Mesenchymal stem cell (in vitro differentiated cells and primary cell): ENCODE results near the gene STK24.

Experiments
- DNase-seq: peaks from one replicate; pipeline ENCODE4 v3.0.0-alpha.2; 2013
- H2AFZ ChIP-seq: one replicate; pipeline ENCODE4 v1.6.1; 2013; ENCODE audit warnings: low read depth, mild to moderate bottlenecking, control low read depth, inconsistent platforms, low read length, moderate library complexity
- H2AK5ac ChIP-seq: 2 replicates; pipeline ENCODE4 v1.6.1; 2013; ENCODE audit warnings: low read length, moderate library complexity, mild to moderate bottlenecking, inconsistent platforms; ENCODE audit not compliant: severe bottlenecking
- H2BK120ac ChIP-seq: one replicate; pipeline ENCODE4 v1.6.1; 2013; ENCODE audit warnings: low read depth, mild to moderate bottlenecking, inconsistent platforms, low read length, moderate library complexity
- H2BK12ac ChIP-seq, 2 experiments: one replicate each; pipeline ENCODE4 v1.6.1; 2013; ENCODE audit warnings: inconsistent platforms in 2 of 2, low read length in 2 of 2, mild to moderate bottlenecking in 2 of 2, moderate library complexity in 2 of 2, control low read depth in 1 of 2
- H2BK15ac ChIP-seq: one replicate; pipeline ENCODE4 v1.6.1; 2013; ENCODE audit warnings: mild to moderate bottlenecking, low read depth, inconsistent platforms; ENCODE audit not compliant: poor library complexity, severe bottlenecking
- H2BK5ac ChIP-seq: 2 replicates; pipeline ENCODE4 v1.6.1; 2013; ENCODE audit warnings: low read depth, mild to moderate bottlenecking, low read length, control low read depth, inconsistent platforms; ENCODE audit not compliant: poor library complexity, severe bottlenecking
- H3K14ac ChIP-seq, 2 experiments: one replicate each; pipeline ENCODE4 v1.6.1; 2013; ENCODE audit warnings: inconsistent platforms in 2 of 2, low read length in 2 of 2, control low read depth in 1 of 2, mild to moderate bottlenecking in 1 of 2, moderate library complexity in 1 of 2
- H3K18ac ChIP-seq, 2 experiments: one replicate each; pipeline ENCODE4 v1.6.1; 2013; ENCODE audit warnings: inconsistent platforms in 2 of 2, low read length in 2 of 2, control low read depth in 1 of 2, low read depth in 1 of 2, mild to moderate bottlenecking in 1 of 2
- H3K23ac ChIP-seq, 2 experiments: one replicate each; pipeline ENCODE4 v1.6.1; 2013; ENCODE audit warnings: inconsistent platforms in 2 of 2, low read length in 2 of 2, mild to moderate bottlenecking in 2 of 2, moderate library complexity in 2 of 2, control low read depth in 1 of 2
- H3K27ac ChIP-seq: 2 replicates; pipeline ENCODE4 v1.5.1; 2013; ENCODE audit warnings: mild to moderate bottlenecking, moderate library complexity, low read length, control low read depth, inconsistent platforms; ENCODE audit not compliant: poor library complexity, severe bottlenecking
- H3K27me3 ChIP-seq, 2 experiments: 2 replicates each; pipeline versions ENCODE4 v1.6.1 to v1.7.0; 2013; ENCODE audit warnings: low read length in 2 of 2, mild to moderate bottlenecking in 2 of 2, moderate library complexity in 2 of 2, control low read depth in 1 of 2, inconsistent platforms in 1 of 2; ENCODE audit not compliant: control insufficient read depth in 1 of 2, insufficient read depth in 1 of 2
- H3K36me3 ChIP-seq, 2 experiments: 2 replicates each; pipeline versions ENCODE4 v1.6.1 to v1.7.0; 2013; ENCODE audit warnings: low read length in 2 of 2, control low read depth in 1 of 2, inconsistent platforms in 1 of 2, low read depth in 1 of 2, mild to moderate bottlenecking in 1 of 2; ENCODE audit not compliant: insufficient read depth in 2 of 2, control insufficient read depth in 1 of 2
- H3K4ac ChIP-seq, 2 experiments: one replicate each; pipeline ENCODE4 v1.6.1; 2013; ENCODE audit warnings: inconsistent platforms in 2 of 2, low read length in 2 of 2, mild to moderate bottlenecking in 2 of 2, moderate library complexity in 2 of 2, control low read depth in 1 of 2, low read depth in 1 of 2
- H3K4me1 ChIP-seq: 2 replicates; pipeline ENCODE4 v1.6.1; 2013; ENCODE audit warnings: low read depth, low read length, control low read depth; ENCODE audit not compliant: control insufficient read depth, insufficient read depth
- H3K4me2 ChIP-seq: 2 replicates; pipeline ENCODE4 v1.6.1; 2013; ENCODE audit warnings: low read length, mild to moderate bottlenecking, inconsistent platforms; ENCODE audit not compliant: poor library complexity, severe bottlenecking
- H3K4me3 ChIP-seq, 2 experiments: 2 replicates each; pipeline versions ENCODE4 v1.5.1 to v1.7.0; 2013; ENCODE audit warnings: low read length in 2 of 2, mild to moderate bottlenecking in 2 of 2, control low read depth in 1 of 2, low read depth in 1 of 2; ENCODE audit not compliant: insufficient read depth in 1 of 2
- H3K79me1 ChIP-seq: replicated peaks from 2 replicates; pipeline ENCODE4 v1.6.1; 2013; ENCODE audit warnings: mild to moderate bottlenecking, control low read depth, low read length, inconsistent platforms; ENCODE audit not compliant: poor library complexity, severe bottlenecking
- H3K9ac ChIP-seq: 2 replicates; pipeline ENCODE4 v1.7.0; 2013; ENCODE audit warnings: mild to moderate bottlenecking, low read length, moderate library complexity
- H3K9me3 ChIP-seq: 2 replicates; pipeline ENCODE4 v1.7.0; 2013; ENCODE audit warnings: mild to moderate bottlenecking, low read length; ENCODE audit not compliant: control insufficient read depth
- H4K8ac ChIP-seq: one replicate; pipeline ENCODE4 v1.6.1; 2013; ENCODE audit warnings: inconsistent platforms, mild to moderate bottlenecking, low read length, moderate library complexity
- H4K91ac ChIP-seq: one replicate; pipeline ENCODE4 v1.6.1; 2013; ENCODE audit warnings: mild to moderate bottlenecking, low read length, inconsistent platforms
- WGBS: methylation state at CpG from one replicate; pipeline ENCODE4 v1.1.7; 2013; ENCODE audit warnings: mixed read lengths; 5-methylcytosine and 5-hydroxymethylcytosine counted together

Gene STK24

DNA sequence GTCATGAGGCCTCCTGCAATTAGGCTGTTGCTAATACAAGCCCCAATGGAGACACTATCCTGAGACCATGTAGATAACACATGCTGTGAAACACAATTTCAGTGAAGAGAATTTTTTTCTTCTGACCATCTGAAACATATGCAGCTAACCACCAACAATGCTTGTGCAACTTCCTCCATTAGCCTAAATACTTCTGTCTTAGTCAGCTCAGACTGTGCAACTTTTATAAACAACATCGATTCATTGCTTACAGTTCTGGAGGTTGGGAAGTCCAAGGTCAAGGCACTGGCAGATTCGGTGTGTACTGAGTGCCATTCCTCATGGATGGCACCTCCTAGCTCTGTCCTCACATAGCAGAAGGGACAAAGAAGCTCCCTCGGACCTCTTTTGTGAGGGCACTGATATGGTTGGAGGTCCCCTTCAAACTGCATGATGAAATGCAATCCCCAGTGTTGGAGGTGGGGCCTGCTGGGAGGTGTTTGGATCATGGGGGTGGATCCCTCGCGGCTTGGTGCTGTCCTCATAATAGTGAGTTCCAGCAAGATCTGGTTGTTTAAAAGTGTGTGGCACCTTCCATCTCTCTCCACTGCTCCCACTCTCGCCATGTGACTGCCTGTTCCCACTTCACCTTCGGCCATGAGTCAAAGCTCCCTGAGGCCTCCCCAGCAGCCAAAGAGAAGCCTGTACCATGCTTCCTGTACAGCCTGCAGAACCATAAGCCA lies 27.7 kb downstream of the STK24 start:
- no peak overlapping the region for H3K27ac ChIP-seq
- WGBS, result 17% methylated on average over 7 of the region's 7 CpGs

DNA sequence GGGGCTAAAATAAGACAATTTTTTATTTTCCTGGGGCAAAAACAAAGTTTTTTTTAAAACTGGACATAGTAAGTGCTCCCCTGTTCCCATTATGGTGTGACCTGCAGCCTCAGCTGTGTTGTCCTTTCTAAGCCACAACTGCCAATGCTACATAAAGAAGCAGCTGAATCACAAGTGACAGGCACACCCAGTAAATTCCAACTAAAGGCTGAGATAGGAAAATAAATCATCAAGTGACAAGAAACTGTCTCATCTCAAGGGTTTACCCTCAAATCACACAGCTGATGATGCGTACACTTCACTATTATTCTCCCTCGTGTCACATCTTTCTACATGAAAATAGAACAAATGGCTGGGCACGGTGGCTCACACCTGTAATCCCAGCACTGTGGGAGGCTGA lies 28.7 kb downstream of the STK24 start:
- H2AK5ac ChIP-seq, result no peak overlapping the region
- no peak overlapping the region for H4K91ac ChIP-seq
- DNase-seq, result peak; percentile 67
- peak overlapping the region in 1 of 2 experiments; percentile 6 for H3K4ac ChIP-seq
- H3K4me3 ChIP-seq, result no peak overlapping the region
- H3K9me3 ChIP-seq, result peaks cover 15% of the 10 kb centered on the region
- H2BK12ac ChIP-seq, result no peak overlapping the region
- H2BK5ac ChIP-seq, result no peak overlapping the region
- no peak overlapping the region for H2BK15ac ChIP-seq
- peaks cover 31% of the 10 kb centered on the region for H3K79me1 ChIP-seq
- no peak overlapping the region for H3K9ac ChIP-seq
- H3K4me1 ChIP-seq, result peaks cover 14% of the 10 kb centered on the region
- no peak overlapping the region for H3K14ac ChIP-seq
- WGBS, result 30% methylated on average over 2 of the region's 3 CpGs
- no peak overlapping the region for H2AFZ ChIP-seq
- H3K36me3 ChIP-seq, result peaks cover 18% of the 10 kb centered on the region in 2 experiments
- H4K8ac ChIP-seq, result no peak overlapping the region
- H3K23ac ChIP-seq, result no peak overlapping the region
- H3K18ac ChIP-seq, result no peak overlapping the region
- no peak overlapping the region for H3K4me2 ChIP-seq
- no peak overlapping the region for H3K27ac ChIP-seq
- no peak overlapping the region for H2BK120ac ChIP-seq
- no peaks in the 10 kb centered on the region for H3K27me3 ChIP-seq

More for the DNA sequence above, 27.7 kb downstream of the STK24 start:
- H2BK120ac ChIP-seq, result peak overlapping the region; percentile 80
- no peak overlapping the region for H3K4me2 ChIP-seq
- peaks cover 8% of the 10 kb centered on the region for H3K4me1 ChIP-seq
- H2AK5ac ChIP-seq, result no peak overlapping the region
- peaks cover 15% of the 10 kb centered on the region for H3K9me3 ChIP-seq
- peak overlapping the region; percentile 67 to 85 for H3K18ac ChIP-seq
- peak; percentile 99 for DNase-seq
- peak overlapping the region; percentile 2 for H3K9ac ChIP-seq
- peak overlapping the region; percentile 29 to 56 for H2BK12ac ChIP-seq
- H3K4me3 ChIP-seq, result peak overlapping the region in 1 of 2 experiments; percentile 5
- H4K91ac ChIP-seq, result peak overlapping the region; percentile 97
- H3K4ac ChIP-seq, result peak overlapping the region; percentile 63 to 90
- peak overlapping the region; percentile 79 for H4K8ac ChIP-seq
- peak overlapping the region; percentile 4 for H2BK15ac ChIP-seq
- no peak overlapping the region for H2BK5ac ChIP-seq
- peaks cover 31% of the 10 kb centered on the region for H3K79me1 ChIP-seq
- H3K14ac ChIP-seq, result no peak overlapping the region
- H3K23ac ChIP-seq, result no peak overlapping the region
- H2AFZ ChIP-seq, result no peak overlapping the region
- H3K36me3 ChIP-seq, result peaks cover 18% of the 10 kb centered on the region in 2 experiments
- H3K27me3 ChIP-seq, result no peaks in the 10 kb centered on the region

DNA sequence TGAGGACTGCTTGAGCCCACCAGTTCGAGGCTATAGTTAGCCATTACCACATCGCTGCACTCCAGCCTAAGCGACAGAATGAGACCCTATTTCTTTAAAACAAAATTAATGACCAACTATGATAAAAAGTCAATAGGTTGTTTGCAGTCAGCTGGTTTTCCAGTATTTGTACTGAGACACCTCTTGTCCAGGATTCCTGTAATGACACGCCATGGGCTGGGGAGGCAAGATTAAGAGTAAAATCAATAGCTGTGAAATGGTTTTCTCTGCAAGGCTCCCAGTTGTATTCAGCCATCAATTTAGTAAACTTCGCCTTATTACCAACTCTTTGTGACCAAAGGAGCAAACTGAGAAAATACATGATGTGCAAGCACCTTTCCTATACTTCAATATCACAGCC lies 29.5 kb downstream of the STK24 start:
- Histone ChIP-seq H3K79me1 (peaks cover 30% of the 10 kb centered on the region), H3K4ac (peak overlapping the region; percentile 58 to 65), H3K9ac (no peak overlapping the region), H3K18ac (peak overlapping the region; percentile 49 to 82), H3K4me1 (peaks cover 15% of the 10 kb centered on the region), H3K14ac (no peak overlapping the region), H2AFZ (no peak overlapping the region), H2BK120ac (no peak overlapping the region), H3K27me3 (no peaks in the 10 kb centered on the region), H2AK5ac (no peak overlapping the region), H4K91ac (no peak overlapping the region), H3K9me3 (peaks cover 15% of the 10 kb centered on the region), H2BK15ac (no peak overlapping the region), H3K23ac (no peak overlapping the region), H2BK5ac (no peak overlapping the region), H3K4me3 (no peak overlapping the region), H3K4me2 (no peak overlapping the region), H3K36me3 (peaks cover 12 to 18% of the 10 kb centered on the region in 2 experiments), H3K27ac (no peak overlapping the region), H2BK12ac (peak overlapping the region in 1 of 2 experiments; percentile 70), H4K8ac (no peak overlapping the region)
- 100% methylated on average over 3 of the region's 5 CpGs for WGBS
- no peak for DNase-seq

DNA sequence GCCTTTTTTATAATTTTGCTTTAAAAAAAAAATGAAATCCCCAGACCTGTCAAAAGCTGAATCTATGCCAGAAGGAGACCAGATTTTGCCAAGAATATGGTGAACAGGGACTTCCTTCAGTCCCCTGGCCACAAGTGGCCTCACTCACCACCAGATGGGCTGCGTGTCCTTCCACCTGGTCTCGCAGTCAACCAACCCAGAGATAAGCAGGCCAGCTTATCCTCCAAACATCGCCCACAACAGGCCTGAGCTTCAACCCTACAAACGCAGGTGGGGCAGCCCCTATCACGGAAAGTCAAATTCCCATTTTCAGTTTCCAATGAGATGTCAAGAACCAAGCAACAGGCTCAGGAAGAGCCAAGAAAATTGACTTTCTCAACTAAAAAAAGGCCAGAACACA lies 30.5 kb downstream of the STK24 start:
- Histone ChIP-seq H2BK15ac (peak overlapping the region; percentile 84), H3K23ac (peak overlapping the region; percentile 30 to 50), H3K27me3 (no peaks in the 10 kb centered on the region), H3K79me1 (peaks cover 28% of the 10 kb centered on the region), H2BK12ac (peak overlapping the region; percentile 61 to 89), H3K9me3 (peaks cover 15% of the 10 kb centered on the region), H3K14ac (peak overlapping the region in 1 of 2 experiments; percentile 83), H2AK5ac (no peak overlapping the region), H3K4me1 (peaks cover 15% of the 10 kb centered on the region), H2AFZ (no peak overlapping the region), H3K4ac (peak overlapping the region in 1 of 2 experiments; percentile 53), H3K9ac (no peak overlapping the region), H3K4me2 (no peak overlapping the region), H2BK5ac (no peak overlapping the region), H4K8ac (peak overlapping the region; percentile 78), H2BK120ac (no peak overlapping the region), H3K18ac (peak overlapping the region; percentile 61 to 82), H3K4me3 (no peak overlapping the region), H3K36me3 (peaks cover 10 to 14% of the 10 kb centered on the region in 2 experiments), H3K27ac (no peak overlapping the region), H4K91ac (peak overlapping the region; percentile 70)
- 96% methylated on average over 5 of the region's 5 CpGs for WGBS
- DNase-seq, result no peak
